Aorta (tissue), 5 donors: ENCODE results near the gene RBM20. TPM values are rescaled to one million over a fixed set of nuclear protein-coding genes. Genes with fewer than 3 reads are reported as not detected.

Source experiments
- ATAC-seq: fragments of 200-7000 bp; cut with Tn5 transposase; one replicate; pipeline ENCODE4 v1.9.1; 2022; ENCODE audit warnings: moderate library complexity; ENCODE audit not compliant: low FRiP score
- DNase-seq, 2 donors: peaks; one replicate each; pipeline ENCODE4 v3.0.0-alpha.2; 2020
- H3K27ac ChIP-seq, 2 donors: one replicate each; pipeline ENCODE4 v1.5.1; 2013; ENCODE audit warnings: low read length in 2 of 2, mild to moderate bottlenecking in 2 of 2, moderate library complexity in 2 of 2, control low read depth in 1 of 2, inconsistent platforms in 1 of 2, low read depth in 1 of 2
- H3K27me3 ChIP-seq, 2 donors: one replicate each; pipeline ENCODE4 v1.6.1; 2013; ENCODE audit warnings: control low read depth in 1 of 2, low read length in 1 of 2, mild to moderate bottlenecking in 1 of 2, moderate library complexity in 1 of 2; ENCODE audit not compliant: insufficient read depth in 2 of 2, control insufficient read depth in 1 of 2
- H3K36me3 ChIP-seq, 2 donors: one replicate each; pipeline ENCODE4 v1.6.1; 2013; ENCODE audit warnings: control low read depth in 1 of 2, low read length in 1 of 2, mild to moderate bottlenecking in 1 of 2; ENCODE audit not compliant: insufficient read depth in 2 of 2, control insufficient read depth in 1 of 2
- H3K4me1 ChIP-seq, 2 donors: one replicate each; pipeline ENCODE4 v1.6.1; 2013; ENCODE audit warnings: low read length in 2 of 2, control low read depth in 1 of 2, mild to moderate bottlenecking in 1 of 2, moderate library complexity in 1 of 2; ENCODE audit not compliant: insufficient read depth in 2 of 2, control insufficient read depth in 1 of 2
- H3K4me3 ChIP-seq, 2 donors: one replicate each; pipeline ENCODE4 v1.5.1; 2013; ENCODE audit warnings: low read length in 2 of 2, control low read depth in 1 of 2, mild to moderate bottlenecking in 1 of 2
- H3K9me3 ChIP-seq: one replicate; pipeline ENCODE4 v1.6.1; 2013; ENCODE audit warnings: mild to moderate bottlenecking, low read length; ENCODE audit not compliant: control insufficient read depth
- WGBS, 2 donors: extraction: QIAGEN DNeasy Blood & Tissue Kit; methylation state at CpG; one replicate each; pipeline ENCODE4 v1.1.7; 2013; 5-methylcytosine and 5-hydroxymethylcytosine counted together
- intact Hi-C, 2 donors: fragments of 100-400 bp; cut with DNase I; formaldehyde crosslinking; loops; one replicate each; pipeline versions ENCODE4 v1.14.2 to v1.15.0; 2022
- polyA plus RNA-seq, 2 donors: library from polyadenylated mRNA; stranded (reverse); fragments of 200-250 nt; gene quantifications; one replicate each; pipeline ENCODE4 v1.2.3, GENCODE V29; 2013
- total RNA-seq, 2 donors: library from RNA; stranded (reverse); fragmentation: NEBNext Ultra II Directional; extraction: Animal tissue kit (Norgen Biotek cat#: 25700); gene quantifications; one replicate each; pipeline ENCODE4 v1.2.1, GENCODE V29; 2021
- donor health status: healthy with polysubstance abuse.
- donor health status: Bipolar disorder and iron deficiency.
- donor health status: DM: no; HTN: no; CAD: no.
- donor health status: DM: no; HTN: no; CAD: no.
- donor health status: DM: yes; HTN: yes; CAD: no.

RBM20 gene
- total and polyA plus RNA-seq, 4 donors = 2.9 to 11.2 (median 8.0) TPM

- no peaks in the 10 kb centered on the region for H3K36me3 ChIP-seq
- no peaks in the 10 kb centered on the region for H3K9me3 ChIP-seq
- H3K4me1 ChIP-seq = peaks cover 4 to 6% of the 10 kb centered on the region in 2 donors
- intact Hi-C loops = no loop called here
- H3K4me3 ChIP-seq = no peak overlapping the region
- DNase-seq (no peak), ATAC-seq (no peak)
- H3K27ac ChIP-seq = no peak overlapping the region
- H3K27me3 ChIP-seq = no peaks in the 10 kb centered on the region
- WGBS, 2 donors = 76 to 79% methylated on average over 6 of the region's 6 CpGs
These were observed 5.5 kb downstream of the RBM20 start for GRCh38 chr10:110649347-110650264.

GRCh38 chr10:110650265-110650668 is 6.1 kb downstream of the RBM20 start:
- 88 to 93% methylated on average over 1 of the region's 1 CpG for WGBS, 2 donors
- Histone ChIP-seq H3K9me3 (no peaks in the 10 kb centered on the region), H3K27ac (peak overlapping the region in 1 of 2 donors; percentile 77), H3K36me3 (no peaks in the 10 kb centered on the region), H3K27me3 (no peaks in the 10 kb centered on the region), H3K4me1 (peaks cover 4 to 6% of the 10 kb centered on the region in 2 donors), H3K4me3 (no peak overlapping the region)
- intact Hi-C loops = no loop called here
- ATAC-seq = no peak
- DNase-seq = no peak

- H3K4me1 ChIP-seq = peaks cover 4 to 6% of the 10 kb centered on the region in 2 donors
- H3K4me3 ChIP-seq = no peak overlapping the region
- H3K27me3 ChIP-seq = no peaks in the 10 kb centered on the region
- 14 to 23% methylated on average over 12 of the region's 12 CpGs for WGBS, 2 donors
- no peaks in the 10 kb centered on the region for H3K9me3 ChIP-seq
- intact Hi-C loops = no loop called here
- DNase-seq = peak in 1 of 2 donors; percentile 72
- H3K36me3 ChIP-seq = no peaks in the 10 kb centered on the region
- peak; percentile 65 for ATAC-seq
- peak overlapping the region in 1 of 2 donors; percentile 34 for H3K27ac ChIP-seq
These were observed 7.2 kb downstream of the RBM20 start for GRCh38 chr10:110651044-110651958.

GRCh38 chr10:110652475-110653118 is 8.5 kb downstream of the RBM20 start:
- H3K4me3 ChIP-seq = no peak overlapping the region
- H3K27ac ChIP-seq = peak overlapping the region; percentile 28 to 73
- DNase-seq (no peak), ATAC-seq (no peak)
- intact Hi-C loops = no loop called here
- H3K4me1 ChIP-seq = peaks cover 4 to 6% of the 10 kb centered on the region in 2 donors
- no peaks in the 10 kb centered on the region for H3K27me3 ChIP-seq
- no peaks in the 10 kb centered on the region for H3K9me3 ChIP-seq
- H3K36me3 ChIP-seq = no peaks in the 10 kb centered on the region
- WGBS, 2 donors = 89% methylated on average over 6 of the region's 6 CpGs

- Histone ChIP-seq H3K36me3 (no peaks in the 10 kb centered on the region), H3K9me3 (no peaks in the 10 kb centered on the region), H3K27ac (no peak overlapping the region), H3K4me1 (peaks cover 2 to 3% of the 10 kb centered on the region in 2 donors), H3K4me3 (no peak overlapping the region), H3K27me3 (no peaks in the 10 kb centered on the region)
- WGBS, 2 donors = 5 to 8% methylated on average over 1 of the region's 1 CpG
- intact Hi-C loops = no loop called here
- ATAC-seq = no peak
- no peak for DNase-seq
These were observed 11.2 kb downstream of the RBM20 start for GRCh38 chr10:110655320-110655719.

- DNase-seq (no peak), ATAC-seq (no peak)
- H3K27ac ChIP-seq = peak overlapping the region in 1 of 2 donors; percentile 28
- no peaks in the 10 kb centered on the region for H3K27me3 ChIP-seq
- no peak overlapping the region for H3K4me3 ChIP-seq
- no peaks in the 10 kb centered on the region for H3K36me3 ChIP-seq
- H3K4me1 ChIP-seq = no peaks in the 10 kb centered on the region
- WGBS, 2 donors = 95 to 97% methylated on average over 4 of the region's 4 CpGs
- intact Hi-C loops = no loop called here
- no peaks in the 10 kb centered on the region for H3K9me3 ChIP-seq
These were observed 12.5 kb downstream of the RBM20 start for GRCh38 chr10:110656612-110657011.

- intact Hi-C loops = no loop called here
- H3K36me3 ChIP-seq = no peaks in the 10 kb centered on the region
- WGBS, 2 donors = 61 to 65% methylated on average over 11 of the region's 11 CpGs
- H3K9me3 ChIP-seq = no peaks in the 10 kb centered on the region
- H3K4me1 ChIP-seq = no peaks in the 10 kb centered on the region
- H3K27ac ChIP-seq = no peak overlapping the region
- DNase-seq = no peak
- no peak overlapping the region for H3K4me3 ChIP-seq
- no peak for ATAC-seq
- H3K27me3 ChIP-seq = no peaks in the 10 kb centered on the region
These were observed 14.0 kb downstream of the RBM20 start for GRCh38 chr10:110657973-110658691.

- ATAC-seq (no peak), DNase-seq (no peak)
- 91 to 96% methylated on average over 1 of the region's 1 CpG for WGBS, 2 donors
- Histone ChIP-seq H3K9me3 (no peaks in the 10 kb centered on the region), H3K27me3 (no peaks in the 10 kb centered on the region), H3K4me3 (no peak overlapping the region), H3K4me1 (no peaks in the 10 kb centered on the region), H3K36me3 (no peaks in the 10 kb centered on the region), H3K27ac (no peak overlapping the region)
- intact Hi-C loops = no loop called here
These were observed 15.4 kb downstream of the RBM20 start for GRCh38 chr10:110659558-110659957.
